ENCODE measurements around the gene PIGT. TPM values are rescaled to one million over a fixed set of nuclear protein-coding genes. Genes with fewer than 3 reads are reported as not detected.

PIGT gene
- polyA plus RNA-seq, 4 donors: 49.7 to 119 (median 68.1) TPM

GRCh38 chr20:45390931-45391330 lies 25.0 kb upstream of the PIGT start:
- peaks cover 0 to 3% (median 0%) of the 10 kb centered on the region in 3 donors for H3K36me3 ChIP-seq (ENCODE audit: control insufficient read depth in 3 of 3, insufficient read depth in 2 of 3, low read depth in 1 of 3, low read length in 3 of 3)
- H3K4me3 ChIP-seq (ENCODE audit: low read depth in 1 of 3, low read length in 3 of 3): no peak overlapping the region
- FAIRE-seq: no peak
- H3K4me1 ChIP-seq (ENCODE audit: control insufficient read depth in 3 of 3, insufficient read depth in 2 of 3, low read depth in 1 of 3, low read length in 2 of 3): no peaks in the 10 kb centered on the region
- no peaks in the 10 kb centered on the region for H3K27me3 ChIP-seq (ENCODE audit: control insufficient read depth in 3 of 3, insufficient read depth in 3 of 3, low read length in 3 of 3)
- no peak overlapping the region for H3K27ac ChIP-seq (ENCODE audit: low read depth in 1 of 3, low read length in 2 of 3)
- no peak for DNase-seq
- H3K9me3 ChIP-seq (ENCODE audit: control insufficient read depth in 2 of 2, insufficient read depth in 1 of 2, low read depth in 1 of 2, low read length in 1 of 2): no peaks in the 10 kb centered on the region
- WGBS, 3 donors: 82 to 94% (median 84%) methylated on average over 2 of the region's 2 CpGs

- FAIRE-seq: no peak
- no peaks in the 10 kb centered on the region for H3K27me3 ChIP-seq (ENCODE audit: control insufficient read depth in 3 of 3, insufficient read depth in 3 of 3, low read length in 3 of 3)
- H3K4me3 ChIP-seq (ENCODE audit: low read depth in 1 of 3, low read length in 3 of 3): no peak overlapping the region
- 67 to 68% (median 68%) methylated on average over 2 of the region's 2 CpGs for WGBS, 3 donors
- peaks cover 0 to 3% (median 0%) of the 10 kb centered on the region in 3 donors for H3K36me3 ChIP-seq (ENCODE audit: control insufficient read depth in 3 of 3, insufficient read depth in 2 of 3, low read depth in 1 of 3, low read length in 3 of 3)
- no peaks in the 10 kb centered on the region for H3K9me3 ChIP-seq (ENCODE audit: control insufficient read depth in 2 of 2, insufficient read depth in 1 of 2, low read depth in 1 of 2, low read length in 1 of 2)
- no peaks in the 10 kb centered on the region for H3K4me1 ChIP-seq (ENCODE audit: control insufficient read depth in 3 of 3, insufficient read depth in 2 of 3, low read depth in 1 of 3, low read length in 2 of 3)
- no peak overlapping the region for H3K27ac ChIP-seq (ENCODE audit: low read depth in 1 of 3, low read length in 2 of 3)
- no peak for DNase-seq
These were observed 24.4 kb upstream of the PIGT start for GRCh38 chr20:45391559-45391958.

DNA sequence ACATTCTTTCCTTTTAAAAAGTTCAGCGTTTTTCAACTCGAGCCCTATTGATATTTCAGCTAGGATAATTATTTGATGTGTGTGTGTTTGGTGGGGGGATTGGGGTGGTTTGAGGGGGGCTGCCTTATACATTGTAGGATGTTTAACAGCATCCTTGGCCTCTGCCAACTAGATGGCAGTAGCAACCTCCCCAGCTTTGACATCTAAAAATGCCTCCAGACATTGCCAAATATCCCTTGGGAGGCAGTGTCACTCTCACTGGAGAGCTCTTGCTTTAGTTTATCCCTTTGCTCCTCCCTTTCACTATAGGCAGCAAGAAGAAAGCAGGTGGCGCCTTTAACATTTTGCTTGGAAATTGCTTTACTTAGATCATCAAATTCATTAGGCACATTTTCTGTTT lies 23.2 kb upstream of the PIGT start:
- FAIRE-seq: no peak
- 86 to 95% (median 91%) methylated on average over 3 of the region's 3 CpGs for WGBS, 3 donors
- H3K36me3 ChIP-seq (ENCODE audit: control insufficient read depth in 3 of 3, insufficient read depth in 2 of 3, low read depth in 1 of 3, low read length in 3 of 3): peaks cover 0 to 3% (median 0%) of the 10 kb centered on the region in 3 donors

DNA sequence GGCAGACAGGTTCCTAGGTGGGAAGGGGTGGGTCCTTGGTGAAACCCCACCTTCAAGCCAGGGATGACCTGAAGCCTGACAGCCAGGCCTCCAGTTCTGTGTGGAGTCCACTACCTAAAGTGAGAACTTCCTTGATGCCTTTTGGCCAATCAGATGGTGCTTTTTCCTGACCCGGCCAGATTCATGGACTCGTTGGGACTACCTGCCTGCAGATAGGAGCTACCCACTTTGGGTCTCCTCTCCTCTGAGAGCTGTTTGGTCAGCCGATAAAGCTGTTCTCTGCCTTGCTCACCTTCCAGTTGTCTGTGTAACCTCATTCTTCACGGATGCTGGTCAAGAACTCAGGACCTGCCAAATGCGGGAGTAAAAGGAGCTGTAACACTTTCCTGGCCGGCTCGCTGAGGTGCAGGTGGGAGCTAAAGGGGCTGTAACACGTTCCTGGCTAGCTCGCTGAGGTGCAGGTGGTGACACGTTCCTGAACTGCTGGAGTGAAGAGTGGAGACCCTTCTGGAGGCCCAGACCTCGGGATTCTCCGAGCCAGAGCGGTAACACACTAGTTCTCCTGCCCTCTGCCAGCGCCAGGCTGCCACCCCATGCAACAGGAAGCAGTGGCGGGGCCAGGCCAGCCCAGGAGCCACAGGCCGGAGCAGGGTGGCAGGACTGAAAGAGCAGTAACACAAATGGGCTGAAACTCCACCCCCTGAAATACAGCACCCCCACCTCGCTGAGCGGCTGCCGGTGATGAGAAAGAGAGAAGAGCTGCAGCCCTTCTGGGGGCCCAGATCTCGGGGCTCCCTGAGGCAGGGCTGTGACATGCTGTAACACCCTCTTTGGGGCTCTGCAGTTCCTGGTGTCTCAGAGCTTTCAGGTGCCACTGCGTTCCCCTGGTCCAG lies 21.5 kb upstream of the PIGT start:
- no peaks in the 10 kb centered on the region for H3K4me1 ChIP-seq (ENCODE audit: control insufficient read depth in 3 of 3, insufficient read depth in 2 of 3, low read depth in 1 of 3, low read length in 2 of 3)
- H3K9me3 ChIP-seq (ENCODE audit: control insufficient read depth in 2 of 2, insufficient read depth in 1 of 2, low read depth in 1 of 2, low read length in 1 of 2): peaks cover 0 to 1% of the 10 kb centered on the region in 2 donors
- H3K4me3 ChIP-seq (ENCODE audit: low read depth in 1 of 3, low read length in 3 of 3): no peak overlapping the region
- peaks cover 0 to 3% (median 0%) of the 10 kb centered on the region in 3 donors for H3K36me3 ChIP-seq (ENCODE audit: control insufficient read depth in 3 of 3, insufficient read depth in 2 of 3, low read depth in 1 of 3, low read length in 3 of 3)
- FAIRE-seq: no peak
- no peak overlapping the region for H3K27ac ChIP-seq (ENCODE audit: low read depth in 1 of 3, low read length in 2 of 3)
- no peaks in the 10 kb centered on the region for H3K27me3 ChIP-seq (ENCODE audit: control insufficient read depth in 3 of 3, insufficient read depth in 3 of 3, low read length in 3 of 3)
- DNase-seq: no peak
- WGBS, 3 donors: 85 to 87% (median 86%) methylated on average over 21 of the region's 21 CpGs

More for the DNA sequence above, 23.2 kb upstream of the PIGT start:
- DNase-seq: no peak
- H3K9me3 ChIP-seq (ENCODE audit: control insufficient read depth in 2 of 2, insufficient read depth in 1 of 2, low read depth in 1 of 2, low read length in 1 of 2): no peaks in the 10 kb centered on the region
- no peak overlapping the region for H3K4me3 ChIP-seq (ENCODE audit: low read depth in 1 of 3, low read length in 3 of 3)
- H3K27me3 ChIP-seq (ENCODE audit: control insufficient read depth in 3 of 3, insufficient read depth in 3 of 3, low read length in 3 of 3): no peaks in the 10 kb centered on the region
- no peak overlapping the region for H3K27ac ChIP-seq (ENCODE audit: low read depth in 1 of 3, low read length in 2 of 3)
- no peaks in the 10 kb centered on the region for H3K4me1 ChIP-seq (ENCODE audit: control insufficient read depth in 3 of 3, insufficient read depth in 2 of 3, low read depth in 1 of 3, low read length in 2 of 3)

DNA sequence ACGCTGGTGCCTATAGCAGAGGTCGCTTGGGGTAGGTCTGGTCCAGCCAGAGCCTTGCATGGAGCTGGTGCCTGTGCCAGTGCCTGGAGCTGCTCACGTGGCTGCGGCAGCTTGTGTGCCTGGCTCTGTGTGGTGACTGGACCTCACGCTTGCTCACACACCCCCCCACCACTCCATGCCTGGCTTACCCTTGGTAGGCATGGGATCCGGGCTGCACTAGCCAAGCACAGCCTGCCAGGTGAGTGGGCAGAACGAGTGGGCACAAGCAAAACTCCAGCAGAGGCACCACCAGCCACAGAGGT lies 20.9 kb upstream of the PIGT start:
- Histone ChIP-seq H3K4me1 (ENCODE audit: control insufficient read depth in 3 of 3, insufficient read depth in 2 of 3, low read depth in 1 of 3, low read length in 2 of 3) (no peaks in the 10 kb centered on the region), H3K9me3 (ENCODE audit: control insufficient read depth in 2 of 2, insufficient read depth in 1 of 2, low read depth in 1 of 2, low read length in 1 of 2) (peaks cover 0 to 7% of the 10 kb centered on the region in 2 donors), H3K27ac (ENCODE audit: low read depth in 1 of 3, low read length in 2 of 3) (no peak overlapping the region), H3K27me3 (ENCODE audit: control insufficient read depth in 3 of 3, insufficient read depth in 3 of 3, low read length in 3 of 3) (no peaks in the 10 kb centered on the region), H3K4me3 (ENCODE audit: low read depth in 1 of 3, low read length in 3 of 3) (no peak overlapping the region), H3K36me3 (ENCODE audit: control insufficient read depth in 3 of 3, insufficient read depth in 2 of 3, low read depth in 1 of 3, low read length in 3 of 3) (peaks cover 0 to 3% (median 0%) of the 10 kb centered on the region in 3 donors)
- no peak for FAIRE-seq
- no peak for DNase-seq
- WGBS, 3 donors: 91 to 93% (median 92%) methylated on average over 7 of the region's 7 CpGs

DNA sequence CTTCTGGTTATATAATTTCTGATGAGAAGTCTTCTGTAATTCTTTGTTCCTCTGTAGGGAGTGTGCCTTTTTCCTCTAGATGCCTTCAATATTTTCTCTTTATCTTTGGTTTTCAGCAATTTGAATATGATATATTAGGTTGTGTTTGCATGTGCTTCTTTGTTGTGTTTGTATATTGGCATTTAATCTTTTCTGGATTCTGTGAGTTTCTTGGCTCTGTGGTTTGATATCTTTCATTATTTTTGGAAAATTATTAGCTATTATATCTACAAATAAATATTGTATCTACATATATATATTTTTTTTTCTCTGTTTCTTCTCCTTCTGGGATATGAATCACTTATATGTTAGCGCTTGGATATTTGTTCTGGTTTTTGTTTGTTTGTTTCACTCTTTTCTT lies 16.9 kb upstream of the PIGT start:
- FAIRE-seq (no peak), DNase-seq (no peak)
- H3K4me1 ChIP-seq (ENCODE audit: control insufficient read depth in 3 of 3, insufficient read depth in 2 of 3, low read depth in 1 of 3, low read length in 2 of 3): no peaks in the 10 kb centered on the region
- H3K4me3 ChIP-seq (ENCODE audit: low read depth in 1 of 3, low read length in 3 of 3): no peak overlapping the region
- H3K27me3 ChIP-seq (ENCODE audit: control insufficient read depth in 3 of 3, insufficient read depth in 3 of 3, low read length in 3 of 3): no peaks in the 10 kb centered on the region
- peaks cover 0 to 3% (median 0%) of the 10 kb centered on the region in 3 donors for H3K36me3 ChIP-seq (ENCODE audit: control insufficient read depth in 3 of 3, insufficient read depth in 2 of 3, low read depth in 1 of 3, low read length in 3 of 3)
- peaks cover 2 to 19% of the 10 kb centered on the region in 2 donors for H3K9me3 ChIP-seq (ENCODE audit: control insufficient read depth in 2 of 2, insufficient read depth in 1 of 2, low read depth in 1 of 2, low read length in 1 of 2)
- H3K27ac ChIP-seq (ENCODE audit: low read depth in 1 of 3, low read length in 2 of 3): no peak overlapping the region
- 88 to 97% (median 89%) methylated on average over 1 of the region's 1 CpG for WGBS, 3 donors

GRCh38 chr20:45400346-45401031 lies 15.5 kb upstream of the PIGT start:
- Histone ChIP-seq H3K27me3 (ENCODE audit: control insufficient read depth in 3 of 3, insufficient read depth in 3 of 3, low read length in 3 of 3) (peaks cover 0 to 2% (median 0%) of the 10 kb centered on the region in 3 donors), H3K27ac (ENCODE audit: low read depth in 1 of 3, low read length in 2 of 3) (no peak overlapping the region), H3K9me3 (ENCODE audit: control insufficient read depth in 2 of 2, insufficient read depth in 1 of 2, low read depth in 1 of 2, low read length in 1 of 2) (peaks cover 2 to 19% of the 10 kb centered on the region in 2 donors), H3K4me3 (ENCODE audit: low read depth in 1 of 3, low read length in 3 of 3) (no peak overlapping the region), H3K4me1 (ENCODE audit: control insufficient read depth in 3 of 3, insufficient read depth in 2 of 3, low read depth in 1 of 3, low read length in 2 of 3) (no peaks in the 10 kb centered on the region), H3K36me3 (ENCODE audit: control insufficient read depth in 3 of 3, insufficient read depth in 2 of 3, low read depth in 1 of 3, low read length in 3 of 3) (no peaks in the 10 kb centered on the region)
- FAIRE-seq (no peak), DNase-seq (no peak)
- 95 to 98% (median 96%) methylated on average over 6 of the region's 6 CpGs for WGBS, 3 donors

- DNase-seq (no peak), FAIRE-seq (no peak)
- Histone ChIP-seq H3K4me3 (ENCODE audit: low read depth in 1 of 3, low read length in 3 of 3) (no peak overlapping the region), H3K27ac (ENCODE audit: low read depth in 1 of 3, low read length in 2 of 3) (no peak overlapping the region), H3K9me3 (ENCODE audit: control insufficient read depth in 2 of 2, insufficient read depth in 1 of 2, low read depth in 1 of 2, low read length in 1 of 2) (peaks cover 2 to 19% of the 10 kb centered on the region in 2 donors), H3K36me3 (ENCODE audit: control insufficient read depth in 3 of 3, insufficient read depth in 2 of 3, low read depth in 1 of 3, low read length in 3 of 3) (no peaks in the 10 kb centered on the region), H3K27me3 (ENCODE audit: control insufficient read depth in 3 of 3, insufficient read depth in 3 of 3, low read length in 3 of 3) (peaks cover 0 to 2% (median 0%) of the 10 kb centered on the region in 3 donors), H3K4me1 (ENCODE audit: control insufficient read depth in 3 of 3, insufficient read depth in 2 of 3, low read depth in 1 of 3, low read length in 2 of 3) (no peaks in the 10 kb centered on the region)
- 91 to 100% (median 94%) methylated on average over 1 of the region's 1 CpG for WGBS, 3 donors
These were observed 13.0 kb upstream of the PIGT start for GRCh38 chr20:45402946-45403345.

Data from small intestine (tissue), 7 donors.